Fibroblast of lung (primary cell): Measurements from ENCODE around the gene TGM5.

Source experiments
- CTCF ChIP-seq, 2 donors: IDR thresholded peaks in 1 of 2; conservative IDR thresholded peaks in 1 of 2; 1 replicate in 1 of 2; 2 replicates in 1 of 2; pipeline ENCODE4 v1.5.1; 2011 to 2012; ENCODE audit warnings: low read length in 2 of 2, control low read depth in 1 of 2, inconsistent platforms in 1 of 2, low read depth in 1 of 2, mild to moderate bottlenecking in 1 of 2
- EZH2 ChIP-seq: IDR thresholded peaks from 2 replicates; pipeline ENCODE4 v1.5.1; 2012; ENCODE audit warnings: low read length, control low read depth, mild to moderate bottlenecking; ENCODE audit errors: missing control alignments

- TF ChIP-seq CTCF (conservative IDR thresholded peaks at IDR 0.05 in 1 of 2, IDR thresholded peaks at IDR 0.05 in 1 of 2; ENCODE audit: low read depth in 1 of 2, low read length in 2 of 2), result no peak
- TF ChIP-seq EZH2, result no peak
Measured at GRCh38 chr15:43232289-43232874, 34.3 kb downstream of the TGM5 start.
